HepG2 (cell line): ENCODE data around the gene STRADA. TPM values are rescaled to one million over a fixed set of nuclear protein-coding genes. Genes with fewer than 3 reads are reported as not detected.

Experiments used
- BRCA1 ChIP-seq: sonication (generic); formaldehyde crosslinking; IDR thresholded peaks from 2 replicates; pipeline ENCODE4 v1.4.0; 2020; ENCODE audit warnings: missing genetic modification reagents
- CBFB ChIP-seq: sonication (generic); formaldehyde crosslinking; IDR thresholded peaks from 2 replicates; pipeline ENCODE4 v1.4.0; 2020; ENCODE audit warnings: missing genetic modification reagents
- CCDC6 ChIP-seq: sonication (generic); formaldehyde crosslinking; IDR thresholded peaks from 2 replicates; pipeline ENCODE4 v1.8.1; 2022; ENCODE audit warnings: mild to moderate bottlenecking, missing genetic modification reagents, moderate library complexity
- CEBPG ChIP-seq: IDR thresholded peaks from 2 replicates; pipeline ENCODE4 v1.6.1; 2016
- CHD2 ChIP-seq: IDR thresholded peaks from 2 replicates; pipeline ENCODE4 v1.6.1; 2011; ENCODE audit warnings: low read depth, low read length, improper control_type of control experiment
- DR1 ChIP-seq: sonication (generic); formaldehyde crosslinking; IDR thresholded peaks from 2 replicates; pipeline ENCODE4 v1.8.0; 2021; ENCODE audit warnings: mild to moderate bottlenecking, missing genetic modification reagents, inconsistent platforms
- FOXP1 ChIP-seq, 2 experiments: fragments of 450-650 bp in 1 of 2; IDR thresholded peaks; 2 replicates each; pipeline ENCODE4 v1.6.1; 2017 to 2018; ENCODE audit warnings: antibody characterized with exemption in 1 of 2
- GABPB1 ChIP-seq: IDR thresholded peaks from 2 replicates; pipeline ENCODE4 v1.6.1; 2016; ENCODE audit warnings: mild to moderate bottlenecking, missing genetic modification reagents, moderate library complexity, missing compliant biosample characterization
- GPN1 ChIP-seq: sonication (generic); formaldehyde crosslinking; IDR thresholded peaks from 2 replicates; pipeline ENCODE4 v1.5.1; 2020; ENCODE audit warnings: missing genetic modification reagents, borderline replicate concordance
- HES4 ChIP-seq: sonication (generic); formaldehyde crosslinking; IDR thresholded peaks from 2 replicates; pipeline ENCODE4 v1.9.0; 2021; ENCODE audit warnings: mild to moderate bottlenecking, missing genetic modification reagents, borderline replicate concordance
- ISX ChIP-seq: sonication (generic); formaldehyde crosslinking; conservative IDR thresholded peaks from 2 replicates; pipeline ENCODE4 v1.5.0; 2020; ENCODE audit warnings: missing genetic modification reagents
- JUN ChIP-seq: sonication (generic); formaldehyde crosslinking; IDR thresholded peaks from 2 replicates; pipeline ENCODE4 v1.4.0; 2020; ENCODE audit warnings: mild to moderate bottlenecking, missing genetic modification reagents
- KDM4B ChIP-seq: sonication (generic); formaldehyde crosslinking; IDR thresholded peaks from 2 replicates; pipeline ENCODE4 v1.4.0; 2020; ENCODE audit warnings: missing genetic modification reagents
- LCORL ChIP-seq, 2 experiments: fragments of 450-650 bp in 1 of 2; sonication (generic) in 1 of 2; formaldehyde crosslinking in 1 of 2; IDR thresholded peaks; 2 replicates each; pipeline versions ENCODE4 v1.5.0 to v1.6.1; 2017 to 2020; ENCODE audit warnings: antibody characterized with exemption in 1 of 2, missing genetic modification reagents in 1 of 2
- MBD4 ChIP-seq: IDR thresholded peaks from 2 replicates; pipeline ENCODE4 v1.6.1; 2012; ENCODE audit warnings: low read length, inconsistent platforms, borderline replicate concordance
- MIER2 ChIP-seq: IDR thresholded peaks from 2 replicates; pipeline ENCODE4 v1.6.1; 2016; ENCODE audit warnings: missing biosample characterization, missing genetic modification reagents
- MTA3 ChIP-seq: sonication (generic); formaldehyde crosslinking; IDR thresholded peaks from 2 replicates; pipeline ENCODE4 v1.4.0; 2020; ENCODE audit warnings: missing genetic modification reagents
- RARA ChIP-seq: IDR thresholded peaks from 2 replicates; pipeline ENCODE4 v1.6.1; 2016; ENCODE audit warnings: missing genetic modification reagents, missing compliant biosample characterization
- RBAK ChIP-seq: sonication (generic); formaldehyde crosslinking; IDR thresholded peaks from 2 replicates; pipeline ENCODE4 v1.5.1; 2020; ENCODE audit warnings: mild to moderate bottlenecking, missing genetic modification reagents
- SALL1 ChIP-seq: sonication (generic); formaldehyde crosslinking; IDR thresholded peaks from 2 replicates; pipeline ENCODE4 v1.8.0; 2022; ENCODE audit warnings: mild to moderate bottlenecking, missing genetic modification reagents
- U2AF2 ChIP-seq: fragments of 200-400 bp; formaldehyde crosslinking; IDR thresholded peaks from 2 replicates; pipeline ENCODE4 v1.6.1; 2017; ENCODE audit warnings: low read depth, mild to moderate bottlenecking, low read length
- ZBTB3 ChIP-seq: sonication (generic); formaldehyde crosslinking; IDR thresholded peaks from 2 replicates; pipeline ENCODE4 v1.4.0; 2020; ENCODE audit warnings: low read depth, mild to moderate bottlenecking, moderate library complexity, missing genetic modification reagents, borderline replicate concordance
- ZBTB7A ChIP-seq: sonication (generic); formaldehyde crosslinking; IDR thresholded peaks from 2 replicates; pipeline ENCODE4 v1.8.0; 2022; ENCODE audit warnings: mild to moderate bottlenecking, missing genetic modification reagents
- ZNF24 ChIP-seq: fragments of 450-650 bp; IDR thresholded peaks from 2 replicates; pipeline ENCODE4 v1.6.1; 2017; ENCODE audit warnings: antibody characterized with exemption, mild to moderate bottlenecking
- ZNF619 ChIP-seq: sonication (generic); formaldehyde crosslinking; IDR thresholded peaks from 2 replicates; pipeline ENCODE4 v1.4.0; 2020; ENCODE audit warnings: mild to moderate bottlenecking, missing genetic modification reagents
- ZNF746 ChIP-seq: sonication (generic); formaldehyde crosslinking; IDR thresholded peaks from 2 replicates; pipeline ENCODE4 v1.8.0; 2022; ENCODE audit warnings: mild to moderate bottlenecking, missing genetic modification reagents
- ZNF780A ChIP-seq: sonication (generic); formaldehyde crosslinking; IDR thresholded peaks from 2 replicates; pipeline ENCODE4 v1.8.0; 2022; ENCODE audit warnings: mild to moderate bottlenecking, missing genetic modification reagents, moderate library complexity
- polyA plus RNA-seq, 8 experiments: library from polyadenylated mRNA; depleted of rRNA in 3 of 8; stranded (reverse) in 7 of 8; unstranded in 1 of 8; fragments of >200 nt; fragmentation: Illumina TruSeq in 4 of 8; extraction: Trizol in 4 of 8; gene quantifications; 2 replicates each; pipeline versions ENCODE4 v1.2.1 to v1.2.3, GENCODE V29; 2011 to 2016; ENCODE audit warnings: low read depth in 4 of 8, missing spikeins in 1 of 8, mixed read lengths in 1 of 8; ENCODE audit not compliant: insufficient read depth in 1 of 8
- total RNA-seq, 5 experiments: library from RNA; depleted of rRNA; stranded (reverse); fragments of >200 nt; fragmentation: Illumina TruSeq; extraction: Trizol; gene quantifications; 2 replicates each; pipeline ENCODE4 v1.2.3, GENCODE V29; 2016; ENCODE audit warnings: low read depth in 1 of 5
- TF ChIP-seq, protein P1 (sequence below): sonication (generic); formaldehyde crosslinking; conservative IDR thresholded peaks from 2 replicates; pipeline ENCODE4 v1.4.0; 2020; ENCODE audit warnings: mild to moderate bottlenecking, missing genetic modification reagents, moderate library complexity
- TF ChIP-seq, protein P2 (sequence below): sonication (generic); formaldehyde crosslinking; IDR thresholded peaks from 2 replicates; pipeline ENCODE4 v1.8.0; 2022; ENCODE audit warnings: missing genetic modification reagents, mild to moderate bottlenecking, moderate library complexity, borderline replicate concordance

STRADA gene
- total and polyA plus RNA-seq, 2 of the 13 experiments (the other 11 are each of a cell fraction or from before 2014, with no cell fraction given), result 17.6 to 17.9 TPM

DNA sequence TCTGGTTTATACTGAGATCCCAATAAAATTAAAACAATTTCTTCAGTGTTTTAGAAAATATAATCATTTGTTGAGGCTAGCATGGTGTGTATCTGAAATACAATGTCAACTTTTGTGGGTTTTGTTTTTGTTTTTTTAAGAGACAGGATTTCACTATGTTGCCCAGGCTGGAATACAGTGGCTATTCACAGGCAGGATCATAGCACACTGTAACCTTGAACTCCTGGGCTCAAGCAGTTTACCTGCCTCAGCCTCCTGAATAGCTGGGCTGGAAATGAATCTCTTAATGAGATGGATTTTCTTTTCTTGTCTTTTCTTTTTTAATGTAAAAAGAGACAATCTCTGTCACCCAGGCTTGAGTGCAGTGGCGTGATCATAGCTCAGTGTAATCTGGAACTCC is 44.5 kb upstream of the STRADA start (continued):
- TF ChIP-seq, protein P1, sequence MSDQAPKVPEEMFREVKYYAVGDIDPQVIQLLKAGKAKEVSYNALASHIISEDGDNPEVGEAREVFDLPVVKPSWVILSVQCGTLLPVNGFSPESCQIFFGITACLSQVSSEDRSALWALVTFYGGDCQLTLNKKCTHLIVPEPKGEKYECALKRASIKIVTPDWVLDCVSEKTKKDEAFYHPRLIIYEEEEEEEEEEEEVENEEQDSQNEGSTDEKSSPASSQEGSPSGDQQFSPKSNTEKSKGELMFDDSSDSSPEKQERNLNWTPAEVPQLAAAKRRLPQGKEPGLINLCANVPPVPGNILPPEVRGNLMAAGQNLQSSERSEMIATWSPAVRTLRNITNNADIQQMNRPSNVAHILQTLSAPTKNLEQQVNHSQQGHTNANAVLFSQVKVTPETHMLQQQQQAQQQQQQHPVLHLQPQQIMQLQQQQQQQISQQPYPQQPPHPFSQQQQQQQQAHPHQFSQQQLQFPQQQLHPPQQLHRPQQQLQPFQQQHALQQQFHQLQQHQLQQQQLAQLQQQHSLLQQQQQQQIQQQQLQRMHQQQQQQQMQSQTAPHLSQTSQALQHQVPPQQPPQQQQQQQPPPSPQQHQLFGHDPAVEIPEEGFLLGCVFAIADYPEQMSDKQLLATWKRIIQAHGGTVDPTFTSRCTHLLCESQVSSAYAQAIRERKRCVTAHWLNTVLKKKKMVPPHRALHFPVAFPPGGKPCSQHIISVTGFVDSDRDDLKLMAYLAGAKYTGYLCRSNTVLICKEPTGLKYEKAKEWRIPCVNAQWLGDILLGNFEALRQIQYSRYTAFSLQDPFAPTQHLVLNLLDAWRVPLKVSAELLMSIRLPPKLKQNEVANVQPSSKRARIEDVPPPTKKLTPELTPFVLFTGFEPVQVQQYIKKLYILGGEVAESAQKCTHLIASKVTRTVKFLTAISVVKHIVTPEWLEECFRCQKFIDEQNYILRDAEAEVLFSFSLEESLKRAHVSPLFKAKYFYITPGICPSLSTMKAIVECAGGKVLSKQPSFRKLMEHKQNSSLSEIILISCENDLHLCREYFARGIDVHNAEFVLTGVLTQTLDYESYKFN (CRISPR knock-in tag), result peak; percentile 62; the same call in 1 of the 2 replicates
- TF ChIP-seq ZNF619, result no peak
- TF ChIP-seq KDM4B (CRISPR knock-in tag), result no peak
- TF ChIP-seq ISX (CRISPR knock-in tag), result no peak
- TF ChIP-seq CBFB, result no peak
- no peak for TF ChIP-seq BRCA1 (CRISPR knock-in tag)
- no peak for TF ChIP-seq MIER2 (CRISPR knock-in tag)
- TF ChIP-seq RBAK, result no peak
- no peak for TF ChIP-seq DR1 (CRISPR knock-in tag)
- no peak for TF ChIP-seq FOXP1 (IDR thresholded peaks at IDR 0.05)
- peak; percentile 43; the same call in 1 of the 2 replicates for TF ChIP-seq FOXP1 (CRISPR knock-in tag; IDR thresholded peaks at IDR 0.05)
- no peak for TF ChIP-seq ZNF746 (CRISPR knock-in tag)
- no peak for TF ChIP-seq ZBTB3 (CRISPR knock-in tag)
- TF ChIP-seq CCDC6, result no peak
- TF ChIP-seq ZBTB7A (CRISPR knock-in tag), result no peak
- no peak for TF ChIP-seq GPN1
- no peak for TF ChIP-seq ZNF24
- no peak for TF ChIP-seq LCORL (IDR thresholded peaks at IDR 0.05)
- TF ChIP-seq LCORL (CRISPR knock-in tag; IDR thresholded peaks at IDR 0.05), result no peak
- TF ChIP-seq HES4 (CRISPR knock-in tag), result no peak
- no peak for TF ChIP-seq U2AF2
- peak; percentile 66 for TF ChIP-seq RARA
- TF ChIP-seq MBD4, result no peak
- no peak for TF ChIP-seq ZNF780A
- TF ChIP-seq GABPB1, result no peak
- no peak for TF ChIP-seq CHD2
- no peak for TF ChIP-seq MTA3 (CRISPR knock-in tag)
- no peak for TF ChIP-seq JUN (CRISPR knock-in tag)
- TF ChIP-seq SALL1 (CRISPR knock-in tag), result no peak
- no peak for TF ChIP-seq CEBPG
- TF ChIP-seq, protein P2, sequence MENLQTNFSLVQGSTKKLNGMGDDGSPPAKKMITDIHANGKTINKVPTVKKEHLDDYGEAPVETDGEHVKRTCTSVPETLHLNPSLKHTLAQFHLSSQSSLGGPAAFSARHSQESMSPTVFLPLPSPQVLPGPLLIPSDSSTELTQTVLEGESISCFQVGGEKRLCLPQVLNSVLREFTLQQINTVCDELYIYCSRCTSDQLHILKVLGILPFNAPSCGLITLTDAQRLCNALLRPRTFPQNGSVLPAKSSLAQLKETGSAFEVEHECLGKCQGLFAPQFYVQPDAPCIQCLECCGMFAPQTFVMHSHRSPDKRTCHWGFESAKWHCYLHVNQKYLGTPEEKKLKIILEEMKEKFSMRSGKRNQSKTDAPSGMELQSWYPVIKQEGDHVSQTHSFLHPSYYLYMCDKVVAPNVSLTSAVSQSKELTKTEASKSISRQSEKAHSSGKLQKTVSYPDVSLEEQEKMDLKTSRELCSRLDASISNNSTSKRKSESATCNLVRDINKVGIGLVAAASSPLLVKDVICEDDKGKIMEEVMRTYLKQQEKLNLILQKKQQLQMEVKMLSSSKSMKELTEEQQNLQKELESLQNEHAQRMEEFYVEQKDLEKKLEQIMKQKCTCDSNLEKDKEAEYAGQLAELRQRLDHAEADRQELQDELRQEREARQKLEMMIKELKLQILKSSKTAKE (CRISPR knock-in tag), result no peak
